HL-60 (cell line): ENCODE data around the gene PCDHGA1.
A peak's percentile ranks its signal among the peaks of the same experiment; 100 is the strongest.

Experiments
- DNase-seq, 2 experiments: peaks; one replicate each; pipeline ENCODE4 v3.0.0-alpha.2; 2010 to 2020; ENCODE audit warnings: low read depth in 1 of 2, low spot score in 1 of 2
- H3K27ac ChIP-seq: fragments of 250-450 bp; sonication (Bioruptor Pico); replicated peaks from 2 replicates; pipeline ENCODE4 v1.5.1; 2020; ENCODE audit warnings: mild to moderate bottlenecking, moderate library complexity
- H3K27me3 ChIP-seq: fragments of 250-450 bp; sonication (Bioruptor Pico); 2 replicates; pipeline ENCODE4 v1.5.1; 2021; ENCODE audit warnings: mild to moderate bottlenecking, moderate library complexity; ENCODE audit not compliant: insufficient read depth, poor library complexity, severe bottlenecking
- H3K4me3 ChIP-seq: replicated peaks from 2 replicates; pipeline ENCODE4 v1.5.1; 2011; ENCODE audit warnings: mild to moderate bottlenecking, control low read depth, low read length; ENCODE audit not compliant: insufficient read depth
- CTCF ChIP-seq: IDR thresholded peaks from one replicate; pipeline ENCODE4 v1.5.1; 2011; ENCODE audit warnings: low read length, control low read depth, inconsistent platforms; ENCODE audit not compliant: insufficient read depth
- GABPA ChIP-seq: IDR thresholded peaks from 2 replicates; pipeline ENCODE4 v1.6.1; 2012; ENCODE audit warnings: low read depth
- POLR2AphosphoS5 ChIP-seq: IDR thresholded peaks from 2 replicates; pipeline ENCODE4 v1.6.1; 2012; ENCODE audit warnings: low read depth
- REST ChIP-seq: IDR thresholded peaks from 2 replicates; pipeline ENCODE4 v1.6.1; 2012; ENCODE audit warnings: low read depth; ENCODE audit not compliant: insufficient replicate concordance
- SPI1 ChIP-seq: IDR thresholded peaks from 2 replicates; pipeline ENCODE4 v1.6.1; 2012; ENCODE audit warnings: low read depth, mild to moderate bottlenecking, borderline replicate concordance

Gene PCDHGA1

GRCh38 chr5:141517312-141517711, 187.0 kb downstream of the PCDHGA1 start:
- no peak for DNase-seq
- H3K4me3 ChIP-seq, result no peak overlapping the region
- no peak overlapping the region for H3K27ac ChIP-seq
- H3K27me3 ChIP-seq, result no peaks in the 10 kb centered on the region
- no peak for TF ChIP-seq GABPA
- TF ChIP-seq SPI1, result peak; percentile 6; the same call in 1 of the 2 replicates

GRCh38 chr5:141517880-141518617, 187.7 kb downstream of the PCDHGA1 start:
- Histone ChIP-seq H3K27me3 (no peaks in the 10 kb centered on the region), H3K4me3 (no peak overlapping the region), H3K27ac (no peak overlapping the region)
- DNase-seq, result no peak
- TF ChIP-seq REST (no peak), POLR2AphosphoS5 (no peak), CTCF (no peak), SPI1 (no peak), GABPA (no peak)

- Histone ChIP-seq H3K27me3 (no peaks in the 10 kb centered on the region), H3K27ac (no peak overlapping the region), H3K4me3 (no peak overlapping the region)
- no peak for TF ChIP-seq GABPA
- no peak for TF ChIP-seq CTCF
- TF ChIP-seq REST, result no peak
- no peak for TF ChIP-seq SPI1
- TF ChIP-seq POLR2AphosphoS5, result no peak
- no peak for DNase-seq
Measured at GRCh38 chr5:141518618-141519015, 188.3 kb downstream of the PCDHGA1 start.

- DNase-seq, result no peak
- H3K4me3 ChIP-seq, result no peak overlapping the region
- H3K27ac ChIP-seq, result peak overlapping the region; percentile 27; the same call in 1 of the 2 replicates
- peak; percentile 92 for TF ChIP-seq SPI1
- TF ChIP-seq GABPA, result no peak
- H3K27me3 ChIP-seq, result no peaks in the 10 kb centered on the region
Measured at GRCh38 chr5:141519605-141520565, 189.6 kb downstream of the PCDHGA1 start.
